GM19324 (cell line): ENCODE results near the gene NELFB.
"Not testable (repeated sequence)": the region's sequence is repeated elsewhere in the genome, so short reads cannot be mapped to it uniquely, and the experiment has no call there.

Experiments used
- ATAC-seq: cut with Tn5 transposase; IDR thresholded peaks from one replicate; pipeline ENCODE4 v1.9.1; 2021; ENCODE audit warnings: mild to moderate bottlenecking, moderate library complexity; ENCODE audit not compliant: unreplicated experiment, low FRiP score

The NELFB gene

DNA sequence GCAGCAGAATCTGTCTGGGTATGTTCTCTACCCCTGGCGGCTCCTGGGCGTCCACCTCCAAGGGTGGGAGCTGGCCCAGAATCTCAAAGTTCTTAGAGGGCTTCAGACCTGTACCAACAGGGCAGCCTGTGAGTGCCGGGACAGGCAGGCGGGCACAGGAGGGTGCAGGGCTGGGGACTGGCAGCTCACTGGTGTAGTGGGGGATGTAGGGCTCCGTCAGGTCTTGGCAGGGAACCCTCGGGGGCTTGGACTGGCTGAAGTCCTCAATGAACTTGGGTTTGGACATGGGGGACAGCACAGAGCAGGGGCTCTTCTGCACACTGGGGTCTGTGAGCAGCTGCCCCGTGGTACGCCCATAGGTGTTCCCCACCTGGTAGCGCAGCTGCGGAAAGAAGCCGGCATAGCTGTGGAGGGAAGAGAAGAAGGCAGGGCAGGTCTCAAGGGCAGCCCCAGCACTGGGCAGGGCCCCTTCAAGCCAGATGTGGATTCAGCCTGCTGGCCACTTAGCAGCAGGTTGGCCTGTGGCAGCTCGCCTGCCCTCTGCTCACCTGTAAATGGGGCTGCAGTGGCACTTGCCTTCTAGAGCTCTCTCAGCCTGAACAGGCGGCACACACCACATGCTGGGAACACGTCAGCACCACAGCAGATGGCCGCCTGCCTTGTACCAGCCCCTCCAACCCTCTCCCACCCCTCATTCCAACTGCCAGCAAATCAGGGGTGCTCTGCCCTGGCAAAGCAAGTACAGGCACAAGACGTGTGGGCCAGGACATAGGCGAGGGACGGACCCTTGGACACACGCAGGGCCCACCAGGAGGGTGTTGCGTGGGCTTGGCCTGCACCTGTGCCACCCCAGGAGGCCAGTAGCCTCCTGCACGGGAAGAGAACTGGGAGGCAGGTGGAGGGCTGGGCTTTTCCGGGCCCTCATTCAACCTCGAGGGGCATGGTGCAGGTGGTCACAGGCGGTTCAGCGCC lies 9.4 kb upstream of the NELFB start:
- no peak for ATAC-seq

DNA sequence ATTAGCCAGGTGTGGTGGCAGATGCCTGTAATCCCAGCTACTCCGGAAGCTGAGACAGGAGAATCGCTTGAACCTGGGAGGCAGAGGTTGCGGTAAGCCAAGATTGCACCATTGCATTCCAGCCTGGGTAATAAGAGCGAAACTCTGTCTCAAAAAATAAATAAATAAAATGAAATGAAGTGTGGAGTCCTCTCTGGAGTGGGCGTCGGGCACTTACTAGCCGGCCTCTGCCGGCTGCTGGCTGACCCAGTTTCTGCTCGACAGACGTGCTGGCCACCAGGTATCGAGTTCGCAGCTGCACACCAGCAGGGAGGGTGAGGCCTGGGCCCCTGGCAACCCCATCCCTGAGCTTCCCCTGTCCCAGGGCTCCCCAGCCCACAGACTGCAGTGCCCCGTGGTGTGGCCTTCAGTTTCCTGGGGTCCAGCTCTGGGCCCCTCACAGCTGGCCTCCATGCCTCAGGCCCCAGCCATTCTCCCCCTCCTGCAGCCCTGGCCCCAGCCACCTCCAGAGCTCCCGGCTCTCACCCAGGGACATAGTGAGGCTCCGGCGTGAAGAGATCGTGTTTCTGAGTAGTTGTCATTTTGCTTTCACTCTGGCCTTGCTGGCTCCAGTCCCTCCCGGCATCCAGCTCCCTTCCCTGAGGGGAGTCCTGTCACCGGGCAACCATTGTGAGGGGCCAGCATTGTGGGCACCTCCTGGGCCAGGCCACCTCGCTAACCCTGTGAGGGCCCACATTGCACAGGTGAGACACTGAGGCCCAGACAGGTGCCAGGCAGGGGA lies 7.8 kb upstream of the NELFB start:
- ATAC-seq: no peak

DNA sequence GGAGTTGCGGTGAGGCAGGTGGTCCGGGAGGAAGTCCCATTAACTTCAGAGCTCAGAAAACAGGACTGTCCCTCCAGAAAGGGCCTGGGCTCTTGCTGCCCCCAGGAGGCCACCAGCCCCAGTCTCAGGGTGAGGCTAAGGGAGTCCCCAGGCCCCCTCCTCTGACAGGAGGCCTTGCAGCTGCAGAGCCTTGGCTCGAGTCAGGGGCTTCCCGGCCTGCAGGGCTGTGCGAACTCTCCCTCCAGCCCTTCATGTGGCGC lies 7.3 kb upstream of the NELFB start:
- ATAC-seq: no peak

DNA sequence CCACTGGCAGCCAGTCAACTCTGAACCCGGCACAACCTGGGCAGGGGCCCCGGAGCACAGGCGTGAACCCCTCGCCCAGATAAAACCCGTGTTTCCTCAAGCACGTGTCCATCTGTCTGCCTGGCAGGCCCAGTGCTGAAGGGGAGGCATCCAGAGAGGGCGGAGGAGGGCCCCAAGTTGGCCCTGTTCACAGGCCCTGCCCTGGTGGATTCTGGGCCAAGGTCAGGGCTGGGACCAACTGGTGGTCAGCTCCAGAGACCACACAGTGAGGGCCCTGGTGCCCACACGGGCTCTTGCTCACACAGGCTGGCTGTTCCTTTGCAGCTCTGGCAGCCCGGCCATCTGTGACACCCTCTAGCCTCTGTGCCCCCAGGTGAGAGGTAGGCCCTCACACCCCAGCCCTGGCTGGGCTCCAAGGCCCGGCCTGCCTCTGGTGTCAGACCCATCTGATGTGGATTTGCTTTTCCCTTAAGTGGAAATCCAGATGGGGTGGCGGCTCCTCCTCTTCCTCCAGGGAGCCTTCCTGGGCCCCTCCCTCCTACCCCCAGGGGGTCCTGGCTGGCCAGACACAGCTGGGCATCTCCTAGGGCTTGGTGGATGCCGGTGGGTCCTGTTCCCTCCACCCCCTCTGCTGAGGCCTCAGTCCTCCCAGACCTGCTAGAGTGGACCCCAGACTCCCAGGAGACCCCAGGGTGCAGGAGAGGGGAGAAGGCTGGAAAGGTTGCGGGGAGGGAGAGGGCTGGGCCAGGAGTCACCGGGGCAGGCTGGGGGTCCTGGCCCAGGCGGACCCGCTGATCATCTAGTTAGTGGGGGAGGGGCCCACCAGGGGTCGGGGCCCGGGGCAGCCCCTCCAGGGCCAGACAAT lies 4.6 kb upstream of the NELFB start:
- no peak for ATAC-seq

DNA sequence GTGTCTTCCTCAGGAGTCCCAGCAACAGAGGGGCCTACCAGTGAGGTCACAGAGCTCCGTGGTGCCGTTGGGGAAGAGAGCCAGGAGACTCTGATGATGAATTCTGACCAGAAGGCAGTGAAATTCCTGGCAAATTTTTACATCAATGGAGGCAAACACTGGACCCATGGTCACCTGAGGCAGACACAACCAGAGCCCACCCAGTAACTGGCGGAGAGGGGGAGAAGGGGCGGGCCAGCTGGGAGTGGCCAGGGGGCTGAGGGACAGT lies 4.0 kb upstream of the NELFB start, which contains the start of gene STPG3:
Gene STPG3 (plus strand): TSS at position 93 of the 268 bp plus-strand sequence. CDS start 1 bp downstream, at position 94.
- no peak for ATAC-seq

DNA sequence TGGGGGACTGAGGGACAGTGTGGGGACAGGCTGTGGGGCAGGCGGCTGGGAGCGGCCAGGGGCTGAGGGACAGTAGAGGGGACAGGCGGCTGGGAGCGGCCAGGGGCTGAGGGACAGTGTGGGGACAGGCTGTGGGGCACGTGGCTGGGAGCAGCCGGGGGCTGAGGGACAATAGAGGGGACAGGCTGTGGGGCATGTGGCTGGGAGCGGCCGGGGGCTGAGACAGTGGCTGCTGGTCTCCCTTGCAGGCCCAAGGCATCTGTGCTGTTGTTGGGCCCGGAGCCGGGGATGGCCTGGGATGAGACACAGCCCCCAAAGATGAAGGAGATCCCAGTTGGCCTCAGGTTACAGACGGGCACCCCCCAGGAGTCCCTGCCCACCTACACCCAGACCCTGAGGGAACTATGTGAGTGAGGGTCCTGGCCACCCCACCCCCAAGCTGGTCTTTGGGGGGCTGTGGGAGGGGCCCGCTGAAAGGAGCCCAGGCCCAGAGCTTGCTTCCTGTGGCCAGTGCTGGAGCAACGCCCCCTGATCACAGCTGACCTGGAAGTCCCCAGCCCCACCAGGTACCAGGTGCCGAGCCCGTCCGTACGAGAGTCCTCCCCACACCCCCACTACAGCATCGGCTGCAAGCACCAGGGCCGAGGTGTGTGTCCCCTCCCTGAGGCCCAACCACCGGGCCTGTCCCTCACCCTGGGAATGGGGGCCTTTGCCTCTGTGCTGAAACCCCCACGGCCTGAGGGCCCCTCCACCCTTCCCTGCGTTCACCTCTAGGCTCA lies 3.4 kb upstream of the NELFB start:
- ATAC-seq: no peak

DNA sequence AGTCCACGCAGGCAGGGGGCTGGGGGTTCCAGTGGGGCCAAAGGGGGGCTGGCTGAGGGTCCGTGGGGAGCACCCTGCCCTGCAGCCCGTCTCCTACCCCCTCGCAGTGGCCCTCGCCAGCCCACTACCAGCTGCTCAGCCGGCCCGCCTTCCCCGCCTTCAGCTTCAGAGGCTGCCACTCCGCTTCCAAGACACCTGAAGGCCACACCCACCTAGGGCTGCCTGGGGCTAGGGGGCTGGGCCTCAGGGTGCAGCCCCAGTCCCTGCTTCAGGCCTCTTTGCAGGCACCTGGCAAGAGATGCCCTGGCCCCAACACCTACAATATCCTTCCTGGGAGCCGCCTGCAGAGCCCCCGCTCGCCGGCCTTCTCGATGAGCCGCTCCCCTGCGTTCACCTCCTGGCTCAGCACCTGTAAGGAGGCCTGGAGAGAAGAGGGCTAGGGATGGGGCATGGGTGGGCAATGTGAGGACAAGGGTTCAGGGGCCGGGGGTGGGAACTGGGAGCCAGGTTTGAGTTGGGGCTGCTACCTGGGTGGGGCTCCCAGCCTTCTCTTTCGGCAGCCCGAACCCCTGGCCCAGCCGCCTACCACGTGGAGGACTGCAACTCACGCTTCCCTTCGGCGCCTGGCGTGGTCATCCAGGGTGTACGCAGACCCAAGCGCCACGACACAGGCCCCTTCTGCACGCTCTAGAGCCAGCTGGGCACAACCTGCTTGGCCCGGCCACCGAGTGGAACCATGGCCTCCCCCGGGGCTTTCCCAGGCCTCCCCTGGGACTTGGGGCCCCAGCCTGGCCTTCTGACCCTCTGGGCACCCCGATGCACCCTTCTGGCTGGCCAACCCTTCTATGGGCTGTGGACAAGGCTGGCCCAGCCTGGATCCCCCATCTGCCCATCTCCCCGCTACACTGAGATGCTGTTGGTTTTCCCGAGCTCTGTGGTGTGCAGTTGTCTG lies 2.3 kb upstream of the NELFB start:
- ATAC-seq: no peak

DNA sequence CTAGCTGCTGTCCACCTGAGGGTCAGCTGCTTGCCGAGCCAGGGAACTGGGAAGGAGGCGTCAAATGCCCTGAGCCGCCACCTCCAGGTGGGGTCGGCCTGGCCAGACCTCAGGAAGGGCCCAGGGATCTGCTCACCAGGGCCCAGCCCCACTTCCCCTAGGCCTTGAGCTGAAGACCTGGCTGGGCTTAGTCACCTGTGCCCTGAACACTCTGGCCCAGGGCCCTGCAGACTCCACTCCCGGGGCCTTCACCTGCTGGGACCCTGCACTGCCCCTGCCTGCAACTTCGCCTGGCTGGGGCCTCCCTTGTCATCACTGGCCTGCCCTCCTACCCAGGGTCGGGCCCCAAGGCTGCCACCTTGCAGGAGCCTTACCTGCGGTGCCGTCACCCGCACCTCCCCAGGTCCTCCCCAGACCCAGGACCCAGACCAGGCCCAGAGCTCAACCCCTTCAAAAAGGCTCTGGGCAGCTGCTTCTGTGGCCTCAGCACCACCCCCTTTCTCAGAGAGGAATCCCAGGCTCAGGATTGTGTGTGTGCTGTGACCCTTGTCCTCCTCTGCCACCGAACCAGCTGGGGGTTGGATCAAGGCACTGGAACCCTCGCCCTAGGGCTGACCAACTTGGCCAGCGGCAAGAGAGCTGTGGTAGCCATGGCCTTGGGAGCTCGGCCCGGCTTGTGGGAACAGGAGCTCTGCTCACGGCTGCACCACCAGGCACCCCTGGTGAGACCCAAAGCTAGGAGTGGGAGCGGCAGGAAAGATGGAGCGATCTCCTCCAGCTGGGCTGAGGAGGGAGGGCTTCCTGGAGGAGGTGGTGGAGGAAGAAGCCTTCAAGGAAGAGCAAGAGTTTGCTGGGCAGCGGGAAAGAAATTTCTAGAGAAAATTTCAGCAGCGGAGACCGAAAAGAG lies 1.2 kb upstream of the NELFB start:
- no peak for ATAC-seq

DNA sequence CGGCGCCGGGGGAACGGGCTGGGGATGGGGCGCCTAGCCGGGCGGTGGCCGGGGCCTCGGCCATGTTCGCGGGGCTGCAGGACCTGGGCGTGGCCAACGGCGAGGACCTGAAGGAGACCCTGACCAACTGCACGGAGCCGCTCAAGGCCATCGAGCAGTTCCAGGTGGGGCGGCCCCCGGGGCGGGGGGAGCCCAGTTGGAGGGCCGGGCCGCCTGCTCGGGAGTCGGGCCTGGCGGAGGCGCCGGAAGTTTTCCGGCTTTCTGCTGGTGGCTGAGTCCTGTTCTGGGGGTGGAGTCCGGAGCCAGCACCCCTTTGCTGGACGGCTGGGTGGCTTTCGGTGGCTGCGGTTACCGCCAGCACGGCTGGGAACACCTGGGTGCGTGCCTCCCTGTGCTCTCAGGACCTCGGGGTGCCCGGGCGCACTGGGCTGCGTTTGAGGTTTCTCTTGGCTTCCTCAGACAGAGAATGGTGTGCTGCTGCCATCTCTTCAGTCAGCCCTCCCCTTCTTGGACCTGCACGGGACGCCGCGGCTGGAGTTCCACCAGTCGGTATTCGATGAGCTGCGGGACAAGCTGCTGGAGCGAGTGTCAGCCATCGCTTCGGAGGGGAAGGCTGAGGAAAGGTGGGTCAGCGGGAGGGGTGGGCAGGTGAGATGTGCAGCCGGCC lies 454 bp downstream of the NELFB start:
- no peak for ATAC-seq

DNA sequence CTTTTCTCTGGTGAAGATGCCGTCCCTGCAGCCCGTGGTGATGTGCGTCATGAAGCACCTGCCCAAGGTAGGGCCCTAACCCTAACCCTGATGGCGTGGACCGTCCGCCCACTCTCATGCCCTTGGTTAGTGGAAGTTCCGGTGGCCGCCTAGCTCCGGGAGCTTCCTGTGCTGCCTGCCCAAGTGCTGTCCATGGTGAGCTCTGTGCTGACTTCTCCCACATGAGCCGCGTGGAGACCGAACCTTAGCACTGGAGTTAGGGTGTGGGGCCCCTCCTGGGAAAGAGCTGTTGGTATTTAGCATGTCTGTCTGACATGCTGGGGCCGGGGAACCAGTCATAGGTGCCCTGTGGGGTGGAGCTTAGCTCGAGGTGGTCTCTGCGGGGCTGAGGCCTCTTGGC lies 1.2 kb downstream of the NELFB start:
- no peak for ATAC-seq

DNA sequence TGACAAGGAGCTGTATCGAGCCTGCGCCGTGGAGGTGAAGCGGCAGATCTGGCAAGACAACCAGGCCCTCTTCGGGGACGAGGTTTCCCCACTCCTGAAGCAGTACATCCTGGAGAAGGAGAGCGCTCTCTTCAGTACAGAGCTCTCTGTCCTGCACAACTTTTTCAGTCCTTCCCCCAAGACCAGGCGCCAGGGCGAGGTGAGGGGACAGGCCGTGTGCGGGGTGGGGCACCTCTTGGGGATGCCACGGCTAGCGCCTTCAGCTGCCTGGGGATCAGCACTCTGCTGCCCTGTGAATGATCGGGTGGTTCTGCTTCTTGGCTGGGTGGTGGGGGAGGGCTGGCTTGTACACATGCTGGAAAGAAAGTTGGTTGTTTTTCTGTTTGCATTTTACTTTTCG lies 1.7 kb downstream of the NELFB start:
- ATAC-seq: no peak

DNA sequence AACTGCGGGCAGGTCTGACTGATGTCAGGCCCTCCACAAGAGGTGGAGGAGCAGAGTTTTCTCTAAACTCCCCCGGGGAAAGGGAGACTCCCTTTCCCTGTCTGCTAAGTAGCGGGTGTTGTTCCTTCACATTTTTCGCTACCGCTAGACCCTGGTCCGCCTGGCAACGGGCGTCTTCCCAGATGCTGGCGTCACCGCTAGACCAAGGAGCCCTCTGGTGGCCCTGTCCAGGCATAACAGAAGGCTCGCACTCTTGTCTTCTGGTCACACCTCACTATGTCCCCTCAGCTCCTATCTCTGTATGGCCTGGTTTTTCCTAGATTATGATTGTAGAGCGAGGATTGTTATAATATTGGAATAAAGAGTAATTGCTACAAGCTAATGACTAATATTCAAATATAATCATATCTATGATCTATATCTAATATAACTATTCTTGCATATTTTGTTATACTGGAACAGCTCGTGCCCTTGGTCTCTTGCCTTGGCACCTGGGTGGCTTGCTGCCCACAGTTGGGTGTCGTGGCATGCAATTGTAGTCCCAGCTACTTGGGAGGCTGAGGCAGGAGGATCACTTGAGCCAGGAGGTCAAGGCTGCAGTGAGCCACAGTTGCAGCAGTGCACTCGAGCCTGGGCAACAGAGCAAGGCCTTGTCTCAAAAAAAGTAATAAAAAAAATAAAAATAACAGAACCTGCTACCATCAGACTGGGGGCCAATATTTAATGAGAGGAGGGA lies 7.2 kb downstream of the NELFB start:
- ATAC-seq: not testable (repeated sequence)

DNA sequence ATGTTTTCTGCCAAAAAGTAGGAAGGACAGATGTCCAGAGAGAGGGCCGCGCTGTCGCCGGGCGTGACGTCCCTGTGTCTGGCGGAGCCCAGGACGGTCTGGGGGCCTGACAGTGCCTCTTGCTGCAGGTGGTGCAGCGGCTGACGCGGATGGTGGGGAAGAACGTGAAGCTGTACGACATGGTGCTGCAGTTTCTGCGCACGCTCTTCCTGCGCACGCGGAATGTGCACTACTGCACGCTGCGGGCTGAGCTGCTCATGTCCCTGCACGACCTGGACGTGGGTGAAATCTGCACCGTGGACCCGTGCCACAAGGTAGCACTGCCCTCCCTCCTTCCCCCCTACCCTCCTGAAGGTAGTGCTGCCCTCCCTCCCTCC lies 7.8 kb downstream of the NELFB start:
- ATAC-seq: no peak

DNA sequence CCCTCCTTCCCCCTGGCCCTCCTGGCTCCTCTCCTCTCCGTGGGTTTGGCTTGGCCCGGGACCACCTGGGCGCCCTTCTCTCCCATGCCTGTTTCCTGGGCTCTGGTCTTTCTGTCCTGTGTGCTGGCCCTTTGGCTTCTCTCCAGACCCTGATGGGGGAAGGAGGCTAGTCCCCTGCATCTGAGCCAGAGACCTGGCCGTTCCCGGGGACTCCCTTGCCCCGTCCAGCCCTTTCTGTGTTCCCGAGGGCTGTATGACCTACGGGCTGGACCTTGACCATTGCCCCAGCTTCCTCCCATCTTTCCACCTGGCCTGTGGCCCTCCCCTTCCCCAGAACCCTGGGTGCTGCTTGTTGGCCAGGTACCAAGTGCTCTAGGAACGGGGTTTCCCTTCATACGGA lies 8.4 kb downstream of the NELFB start:
- ATAC-seq: no peak

DNA sequence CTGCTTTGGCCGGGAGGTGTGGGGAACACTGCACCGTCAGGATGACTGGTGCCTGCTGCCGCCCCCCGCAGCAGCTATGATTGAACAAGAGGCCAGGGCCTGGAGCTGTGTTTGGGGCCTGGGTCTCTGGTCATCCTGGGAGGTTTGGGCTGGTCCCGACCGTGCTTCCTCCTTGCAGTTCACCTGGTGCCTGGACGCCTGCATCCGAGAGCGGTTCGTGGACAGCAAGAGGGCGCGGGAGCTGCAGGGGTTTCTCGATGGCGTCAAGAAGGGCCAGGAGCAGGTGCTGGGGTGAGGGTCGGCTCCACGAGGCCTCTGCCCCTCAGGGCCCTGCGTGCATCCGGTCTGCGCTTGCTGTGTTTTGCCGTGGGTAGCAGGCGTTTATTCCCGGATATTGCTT lies 8.9 kb downstream of the NELFB start:
- no peak for ATAC-seq

DNA sequence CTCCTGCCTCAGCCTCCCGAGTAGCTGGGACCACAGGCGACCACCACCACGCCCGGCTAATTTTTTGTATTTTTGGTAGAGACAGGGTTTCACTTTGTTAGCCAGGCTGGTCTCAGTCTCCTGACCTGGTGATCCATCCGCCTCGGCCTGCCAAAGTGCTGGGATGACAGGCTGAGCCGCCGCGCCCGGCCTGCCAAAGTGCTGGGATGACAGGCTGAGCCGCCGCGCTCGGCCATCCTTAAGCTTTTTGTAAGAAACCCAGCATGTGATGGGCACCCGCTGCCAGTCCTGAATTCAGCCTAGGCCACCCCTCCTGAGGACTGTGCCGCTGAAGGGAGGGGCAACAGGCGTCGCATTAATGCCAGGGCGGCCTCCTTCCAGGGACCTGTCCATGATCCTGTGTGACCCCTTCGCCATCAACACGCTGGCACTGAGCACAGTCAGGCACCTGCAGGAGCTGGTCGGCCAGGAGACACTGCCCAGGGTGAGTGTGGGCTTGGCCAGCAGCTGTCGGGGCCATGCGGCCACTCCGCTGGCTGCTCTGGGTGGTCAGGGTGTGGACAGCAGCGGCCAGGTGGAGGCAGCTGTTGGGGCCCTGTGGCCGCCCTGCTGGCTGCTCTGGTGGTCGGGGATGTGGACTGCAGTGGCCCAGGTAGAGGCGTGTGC lies 10.5 kb downstream of the NELFB start:
- ATAC-seq: no peak

DNA sequence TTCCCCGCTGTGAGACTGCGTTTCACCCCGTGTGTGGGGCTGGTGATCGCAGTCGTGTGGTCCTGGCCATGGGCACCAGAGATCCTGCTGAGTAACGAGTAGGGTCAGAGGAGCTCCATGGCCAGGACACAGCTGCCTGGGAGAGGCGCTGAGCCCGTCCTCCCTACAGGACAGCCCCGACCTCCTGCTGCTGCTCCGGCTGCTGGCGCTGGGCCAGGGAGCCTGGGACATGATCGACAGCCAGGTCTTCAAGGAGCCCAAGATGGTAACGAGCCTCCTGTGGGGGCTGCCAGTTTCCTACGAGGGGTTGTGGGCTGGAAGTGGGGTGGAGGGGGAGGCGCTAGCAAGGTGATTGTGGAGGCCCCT lies 11.0 kb downstream of the NELFB start:
- no peak for ATAC-seq
